SU-DHL-6 (cell line): ENCODE data around the gene RPL19.

Source experiments
- H2AFZ ChIP-seq: fragments of 200-600 bp; sonication (generic); 2 replicates; pipeline ENCODE4 v1.6.1; 2014; ENCODE audit warnings: low read depth, mild to moderate bottlenecking, moderate library complexity, mixed read lengths, antibody characterized with exemption, low read length; ENCODE audit not compliant: severe bottlenecking
- H3F3A ChIP-seq: fragments of 200-600 bp; shearing (Covaris generic); 2 replicates; pipeline ENCODE4 v1.6.0; 2016; ENCODE audit warnings: antibody characterized with exemption, mild to moderate bottlenecking; ENCODE audit not compliant: insufficient read depth
- H3K27ac ChIP-seq: fragments of 200-600 bp; sonication (generic); 2 replicates; pipeline ENCODE4 v1.5.1; 2016; ENCODE audit warnings: low read depth, mild to moderate bottlenecking, low read length, moderate library complexity, mixed read lengths
- H3K27me3 ChIP-seq: fragments of 200-600 bp; sonication (generic), shearing (Covaris generic); 2 replicates; pipeline ENCODE4 v1.6.0; 2014; ENCODE audit warnings: mild to moderate bottlenecking, low read length
- H3K36me3 ChIP-seq: fragments of 200-600 bp; sonication (generic); 2 replicates; pipeline ENCODE4 v1.6.1; 2014; ENCODE audit warnings: mild to moderate bottlenecking, low read length, mixed read lengths
- H3K4me2 ChIP-seq: fragments of 300-600, 200-600 bp; shearing (Covaris generic), sonication (generic); 2 replicates; pipeline ENCODE4 v1.6.0; 2014; ENCODE audit warnings: low read length, low read depth, mild to moderate bottlenecking; ENCODE audit not compliant: poor library complexity, severe bottlenecking
- H3K4me3 ChIP-seq: fragments of 200-600 bp; sonication (generic); 2 replicates; pipeline ENCODE4 v1.5.1; 2014; ENCODE audit warnings: antibody characterized with exemption, low read length, mild to moderate bottlenecking, mixed read lengths; ENCODE audit not compliant: insufficient read depth, poor library complexity, severe bottlenecking
- H3K79me2 ChIP-seq: fragments of 200-600 bp; sonication (generic); 2 replicates; pipeline ENCODE4 v1.6.1; 2014; ENCODE audit warnings: mild to moderate bottlenecking, low read length, moderate library complexity; ENCODE audit not compliant: insufficient read depth
- H3K9ac ChIP-seq: fragments of 200-600 bp; sonication (generic); 2 replicates; pipeline ENCODE4 v1.7.0; 2014; ENCODE audit warnings: mild to moderate bottlenecking, low read length
- H3K9me2 ChIP-seq: fragments of 200-600 bp; sonication (generic); replicated peaks from 2 replicates; pipeline ENCODE4 v1.6.1; 2014; ENCODE audit warnings: low read length; ENCODE audit not compliant: insufficient read depth
- H3K9me3 ChIP-seq: fragments of 200-600 bp; sonication (generic); 2 replicates; pipeline ENCODE4 v1.6.1; 2014; ENCODE audit warnings: low read length, mixed read lengths; ENCODE audit not compliant: insufficient read depth
- H4K20me1 ChIP-seq: fragments of 200-600 bp; sonication (generic); 2 replicates; pipeline ENCODE4 v1.6.1; 2014; ENCODE audit warnings: low read depth, mild to moderate bottlenecking, antibody characterized with exemption, low read length, moderate library complexity, mixed read lengths
- CTCF ChIP-seq: fragments of 200-600 bp; sonication (generic); IDR thresholded peaks from one replicate; pipeline ENCODE4 v1.5.1; 2017; ENCODE audit warnings: antibody characterized with exemption, mild to moderate bottlenecking, low read length, moderate library complexity; ENCODE audit not compliant: insufficient read depth, poor library complexity, severe bottlenecking
- EZH2phosphoT487 ChIP-seq: fragments of 200-600 bp; sonication (generic), shearing (Covaris generic); conservative IDR thresholded peaks from 2 replicates; pipeline ENCODE4 v1.6.1; 2018; ENCODE audit warnings: mild to moderate bottlenecking, antibody characterized with exemption, low read length, moderate library complexity, mixed read lengths

The RPL19 gene

GRCh38 chr17:39251997-39252396 lies 51.9 kb downstream of the RPL19 start:
- Histone ChIP-seq H3K27ac (no peak overlapping the region), H3K4me2 (no peak overlapping the region), H3K27me3 (no peaks in the 10 kb centered on the region), H4K20me1 (no peaks in the 10 kb centered on the region), H2AFZ (no peak overlapping the region), H3K36me3 (no peaks in the 10 kb centered on the region), H3F3A (no peaks in the 10 kb centered on the region), H3K9ac (no peak overlapping the region), H3K9me3 (no peaks in the 10 kb centered on the region), H3K4me3 (no peak overlapping the region), H3K79me2 (no peaks in the 10 kb centered on the region), H3K9me2 (no peaks in the 10 kb centered on the region)
- TF ChIP-seq EZH2phosphoT487 (no peak), CTCF (no peak)

DNA sequence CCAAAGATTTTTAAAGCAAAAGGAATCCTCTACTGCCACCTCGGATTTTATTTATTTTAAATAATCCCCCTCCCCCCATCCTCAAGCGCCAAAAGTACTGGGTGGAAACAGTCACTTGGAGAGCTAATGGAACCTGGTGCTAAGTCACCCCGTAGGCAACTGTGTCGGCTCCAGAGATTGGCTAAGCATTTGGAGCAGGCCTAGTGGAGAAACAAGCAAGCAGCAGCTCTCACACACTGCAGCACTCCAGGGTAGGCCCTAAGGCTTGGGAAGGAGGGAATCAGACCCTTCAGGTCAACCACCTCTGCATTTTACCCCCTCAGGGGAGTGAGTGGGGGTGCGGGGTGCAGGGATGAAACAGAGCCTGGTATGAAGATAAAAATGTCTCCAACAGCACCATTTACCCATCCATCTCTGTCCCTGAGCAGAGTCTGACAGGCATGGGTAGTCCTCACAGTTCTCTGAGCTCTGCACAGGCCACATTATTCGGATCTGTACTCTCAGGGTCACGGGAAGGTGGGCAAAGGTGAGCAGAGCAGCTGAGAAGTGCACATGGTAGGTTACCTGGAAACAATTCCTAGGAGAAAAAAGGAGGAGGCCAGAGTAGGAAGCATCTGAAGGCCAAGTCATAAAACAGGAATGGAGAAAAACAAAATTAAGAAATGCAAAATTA lies 52.8 kb downstream of the RPL19 start:
- Histone ChIP-seq H3K79me2 (no peaks in the 10 kb centered on the region), H3K4me3 (no peak overlapping the region), H2AFZ (no peak overlapping the region), H3K27ac (no peak overlapping the region), H3K4me2 (no peak overlapping the region), H3K27me3 (no peaks in the 10 kb centered on the region), H3F3A (no peaks in the 10 kb centered on the region), H4K20me1 (no peaks in the 10 kb centered on the region), H3K36me3 (no peaks in the 10 kb centered on the region), H3K9me3 (no peaks in the 10 kb centered on the region), H3K9me2 (no peaks in the 10 kb centered on the region), H3K9ac (no peak overlapping the region)
- TF ChIP-seq CTCF, result no peak
- TF ChIP-seq EZH2phosphoT487, result no peak
